Measurements from ENCODE around the gene GBP3. TPM values are rescaled to one million over a fixed set of nuclear protein-coding genes. Genes with fewer than 3 reads are reported as not detected.

GBP3 gene
- total and polyA plus RNA-seq, 2 of the 8 experiments (the other 6 are each of a cell fraction or from before 2014, with no cell fraction given): not detected

DNA sequence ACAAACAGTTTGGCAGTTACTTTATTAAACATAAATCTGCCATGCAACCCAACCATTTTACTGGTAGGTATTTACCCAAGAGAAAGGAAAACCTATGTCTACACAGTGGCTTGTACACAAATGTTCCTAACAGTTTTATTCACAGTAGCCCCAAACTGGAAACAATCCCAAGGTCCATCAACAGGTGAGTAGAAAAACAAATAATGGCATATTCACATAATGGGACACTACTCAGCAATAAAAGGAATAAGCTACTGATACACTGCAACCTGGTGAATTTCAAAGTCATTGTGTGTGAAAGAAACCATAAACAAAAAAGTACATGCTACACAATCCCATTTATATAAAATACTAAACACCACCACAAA, 42.9 kb downstream of the GBP3 start:
- H4K8ac ChIP-seq (ENCODE audit: extremely low read depth, insufficient read depth, low read length): no peak overlapping the region
- H2BK20ac ChIP-seq (ENCODE audit: low read length): no peak overlapping the region
- H2BK12ac ChIP-seq (ENCODE audit: low read depth, low read length): no peak overlapping the region
- H3K4me3 ChIP-seq (ENCODE audit: extremely low read depth in 1 of 4, insufficient read depth in 2 of 4, low read depth in 3 of 4, low read length in 4 of 4): no peak overlapping the region
- H3K56ac ChIP-seq (replicated peaks; ENCODE audit: insufficient read length, low read depth, low read length): no peak overlapping the region
- peaks cover 5% of the 10 kb centered on the region; the same call in 1 of the 2 replicates for H3K79me1 ChIP-seq (ENCODE audit: low read depth, low read length)
- no peak overlapping the region for H2BK5ac ChIP-seq (ENCODE audit: low read depth, low read length)
- H2BK15ac ChIP-seq (ENCODE audit: low read length): no peak overlapping the region
- no peak overlapping the region for H3K27ac ChIP-seq (ENCODE audit: low read depth, low read length)
- no peak overlapping the region for H4K5ac ChIP-seq (ENCODE audit: insufficient read length, low read depth, low read length)
- no peaks in the 10 kb centered on the region for H3K4me1 ChIP-seq (replicated peaks in 1 of 4; ENCODE audit: control insufficient read depth in 3 of 4, insufficient read depth in 4 of 4, low read length in 3 of 4)
- no peaks in the 10 kb centered on the region for H3K9me3 ChIP-seq (ENCODE audit: insufficient read depth in 2 of 2, low read depth in 1 of 2, low read length in 1 of 2)
- no peak overlapping the region for H3K23ac ChIP-seq (ENCODE audit: insufficient read length)
- ChIA-PET POLR2A (ENCODE audit: partially characterized antibody) (no interaction called here), CTCF (ENCODE audit: partially characterized antibody) (no interaction called here)
- no peak overlapping the region for H2BK120ac ChIP-seq (replicated peaks; ENCODE audit: low read depth, low read length)
- no peaks in the 10 kb centered on the region for H3K23me2 ChIP-seq (ENCODE audit: low read depth, low read length)
- peaks cover 0 to 57% of the 10 kb centered on the region in 2 experiments; a peak in 2 of 4 replicates for H3K79me2 ChIP-seq (ENCODE audit: control insufficient read depth in 1 of 2, insufficient read depth in 2 of 2, low read length in 2 of 2)
- no peak overlapping the region for H3K14ac ChIP-seq (ENCODE audit: insufficient read length)
- no peak overlapping the region for H3K4ac ChIP-seq (replicated peaks; ENCODE audit: insufficient read length, low read depth, low read length)
- FAIRE-seq (no peak), DNase-seq (ENCODE audit: low read depth in 1 of 2, low spot score in 2 of 2) (no peak)
- no peak overlapping the region for H3K4me2 ChIP-seq (ENCODE audit: insufficient read depth in 1 of 2, low read depth in 2 of 2, low read length in 2 of 2)
- H2AFZ ChIP-seq (ENCODE audit: low read length): no peak overlapping the region
- no peak overlapping the region for H2AK5ac ChIP-seq (ENCODE audit: low read depth, low read length)
- no peak overlapping the region for H3K9ac ChIP-seq (replicated peaks in 1 of 4; ENCODE audit: extremely low read depth in 1 of 4, low read depth in 3 of 4, low read length in 3 of 4)
- peaks cover 0 to 14% (median 4%) of the 10 kb centered on the region in 4 experiments; a peak in 5 of 8 replicates for H3K36me3 ChIP-seq (ENCODE audit: control insufficient read depth in 2 of 4, insufficient read depth in 4 of 4, low read length in 3 of 4)
- H4K20me1 ChIP-seq (replicated peaks in 1 of 2; ENCODE audit: control insufficient read depth in 1 of 2, insufficient read depth in 2 of 2, low read length in 2 of 2): peaks cover 3% of the 10 kb centered on the region in 2 experiments
- no peak overlapping the region for H4K91ac ChIP-seq (replicated peaks; ENCODE audit: insufficient read length, low read length)
- H3K18ac ChIP-seq (ENCODE audit: extremely low read depth, low read length): no peak overlapping the region
- H3K27me3 ChIP-seq (replicated peaks in 1 of 4; ENCODE audit: control insufficient read depth in 3 of 4, extremely low read depth in 1 of 4, insufficient read depth in 3 of 4, low read length in 3 of 4): no peaks in the 10 kb centered on the region
- TF ChIP-seq POLR2A (IDR thresholded peaks at IDR 0.05; ENCODE audit: control extremely low read depth in 1 of 2, low read depth in 2 of 2, low read length in 2 of 2) (no peak), NANOG (IDR thresholded peaks at IDR 0.05; ENCODE audit: insufficient read depth, low read depth, low read length, poor library complexity, severe bottlenecking) (no peak), SIRT6 (IDR thresholded peaks at IDR 0.05; ENCODE audit: low read length) (no peak), MAFK (IDR thresholded peaks at IDR 0.05; ENCODE audit: low read depth, low read length) (no peak), RBBP5 (IDR thresholded peaks at IDR 0.05; ENCODE audit: borderline replicate concordance, low read depth, low read length) (no peak), TCF12 (IDR thresholded peaks at IDR 0.05; ENCODE audit: low read depth, low read length) (no peak), BACH1 (IDR thresholded peaks at IDR 0.05; ENCODE audit: low read length) (no peak), SUZ12 (IDR thresholded peaks at IDR 0.05; ENCODE audit: low read length) (no peak)
- TF ChIP-seq, protein P1, sequence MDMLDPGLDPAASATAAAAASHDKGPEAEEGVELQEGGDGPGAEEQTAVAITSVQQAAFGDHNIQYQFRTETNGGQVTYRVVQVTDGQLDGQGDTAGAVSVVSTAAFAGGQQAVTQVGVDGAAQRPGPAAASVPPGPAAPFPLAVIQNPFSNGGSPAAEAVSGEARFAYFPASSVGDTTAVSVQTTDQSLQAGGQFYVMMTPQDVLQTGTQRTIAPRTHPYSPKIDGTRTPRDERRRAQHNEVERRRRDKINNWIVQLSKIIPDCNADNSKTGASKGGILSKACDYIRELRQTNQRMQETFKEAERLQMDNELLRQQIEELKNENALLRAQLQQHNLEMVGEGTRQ (IDR thresholded peaks at IDR 0.05; ENCODE audit: low read length): no peak
